Hepatocyte (in vitro differentiated cells): ENCODE data around the gene ARMC8. TPM values are rescaled to one million over a fixed set of nuclear protein-coding genes. Genes with fewer than 3 reads are reported as not detected.

Source experiments
- DNase-seq: peaks from one replicate; pipeline ENCODE4 v3.0.0-alpha.2; 2016; ENCODE audit warnings: low spot score
- H2AFZ ChIP-seq: fragments of 200-600 bp; sonication (generic); 2 replicates; pipeline ENCODE4 v1.6.0; 2016; ENCODE audit warnings: antibody characterized with exemption, mild to moderate bottlenecking
- H3K27ac ChIP-seq: fragments of 200-600 bp; sonication (generic); 2 replicates; pipeline ENCODE4 v1.5.1; 2016; ENCODE audit warnings: mild to moderate bottlenecking
- H3K27me3 ChIP-seq: fragments of 200-600 bp; sonication (generic); 2 replicates; pipeline ENCODE4 v1.6.1; 2016
- H3K36me3 ChIP-seq: fragments of 200-600 bp; sonication (generic); replicated peaks from 2 replicates; pipeline ENCODE4 v1.5.1; 2016; ENCODE audit warnings: low read depth; ENCODE audit not compliant: insufficient read depth
- H3K4me1 ChIP-seq: fragments of 200-600 bp; sonication (generic); 2 replicates; pipeline ENCODE4 v1.5.1; 2016; ENCODE audit warnings: mild to moderate bottlenecking, moderate library complexity; ENCODE audit not compliant: insufficient read depth
- H3K4me2 ChIP-seq: fragments of 200-600 bp; sonication (generic); 2 replicates; pipeline ENCODE4 v1.6.0; 2016
- H3K4me3 ChIP-seq: fragments of 200-600 bp; sonication (generic); 2 replicates; pipeline ENCODE4 v1.5.1; 2016; ENCODE audit warnings: mild to moderate bottlenecking
- H3K79me2 ChIP-seq: fragments of 200-600 bp; sonication (generic); 2 replicates; pipeline ENCODE4 v1.6.0; 2017; ENCODE audit warnings: mild to moderate bottlenecking
- H3K9me2 ChIP-seq: fragments of 200-600 bp; sonication (generic); replicated peaks from 2 replicates; pipeline ENCODE4 v1.6.0; 2017; ENCODE audit warnings: mild to moderate bottlenecking; ENCODE audit not compliant: insufficient read depth
- H3K9me3 ChIP-seq: fragments of 200-600 bp; sonication (generic); 2 replicates; pipeline ENCODE4 v1.5.1; 2016; ENCODE audit warnings: low read depth, mild to moderate bottlenecking
- H4K20me1 ChIP-seq: fragments of 200-600 bp; sonication (generic); 2 replicates; pipeline ENCODE4 v1.6.0; 2016; ENCODE audit warnings: mild to moderate bottlenecking; ENCODE audit not compliant: insufficient read depth, poor library complexity, severe bottlenecking
- CTCF ChIP-seq: fragments of 200-600 bp; sonication (generic); IDR thresholded peaks from 2 replicates; pipeline ENCODE4 v1.5.1; 2016; ENCODE audit warnings: antibody characterized with exemption, mild to moderate bottlenecking; ENCODE audit not compliant: poor library complexity
- EZH2 ChIP-seq: fragments of 200-600 bp; sonication (generic); IDR thresholded peaks from 2 replicates; pipeline ENCODE4 v1.6.1; 2016; ENCODE audit warnings: antibody characterized with exemption, mild to moderate bottlenecking, borderline replicate concordance
- EZH2phosphoT487 ChIP-seq: fragments of 200-600 bp; sonication (generic); IDR thresholded peaks from one replicate; pipeline ENCODE4 v1.6.1; 2018; ENCODE audit warnings: antibody characterized with exemption, mild to moderate bottlenecking, low read depth, moderate library complexity; ENCODE audit not compliant: unreplicated experiment, severe bottlenecking
- WGBS: methylation state at CpG from one replicate; pipeline ENCODE4 v1.1.6; 2016; ENCODE audit warnings: low lambda C conversion rate; ENCODE audit errors: missing lambda C conversion rate; 5-methylcytosine and 5-hydroxymethylcytosine counted together
- polyA plus RNA-seq: library from polyadenylated mRNA; unstranded; fragments of >200 nt; fragmentation: Nextera tagmentation; extraction: Ambion mirVana; gene quantifications from 2 replicates; pipeline ENCODE4 v1.2.1, GENCODE V29; 2016
- total RNA-seq: library from RNA; depleted of rRNA; stranded (reverse); fragments of >200 nt; gene quantifications from 2 replicates; pipeline ENCODE4 v1.2.3, GENCODE V29; 2014

ARMC8 gene
- total and polyA plus RNA-seq, 2 experiments from 2014 or later: 46.4 to 52.4 TPM

GRCh38 chr3:138303474-138303873 lies 116.4 kb downstream of the ARMC8 start:
- WGBS: 93% methylated on average over 6 of the region's 6 CpGs
- Histone ChIP-seq H3K27me3 (no peaks in the 10 kb centered on the region), H3K36me3 (no peaks in the 10 kb centered on the region), H3K4me2 (no peak overlapping the region), H3K79me2 (no peaks in the 10 kb centered on the region), H4K20me1 (no peaks in the 10 kb centered on the region), H3K27ac (no peak overlapping the region), H3K4me1 (no peaks in the 10 kb centered on the region), H3K4me3 (no peak overlapping the region), H3K9me3 (peaks cover 4% of the 10 kb centered on the region), H3K9me2 (no peaks in the 10 kb centered on the region), H2AFZ (no peak overlapping the region)
- TF ChIP-seq EZH2phosphoT487: no peak
- TF ChIP-seq EZH2: no peak
- TF ChIP-seq CTCF: no peak
- DNase-seq: no peak

GRCh38 chr3:138307899-138308298 lies 120.8 kb downstream of the ARMC8 start:
- TF ChIP-seq EZH2 (no peak), CTCF (no peak), EZH2phosphoT487 (no peak)
- no peak overlapping the region for H3K27ac ChIP-seq
- no peaks in the 10 kb centered on the region for H3K9me2 ChIP-seq
- no peak for DNase-seq
- no peaks in the 10 kb centered on the region for H3K4me1 ChIP-seq
- WGBS: 83% methylated on average over 5 of the region's 5 CpGs
- no peaks in the 10 kb centered on the region for H3K36me3 ChIP-seq
- no peaks in the 10 kb centered on the region for H3K79me2 ChIP-seq
- no peak overlapping the region for H3K4me2 ChIP-seq
- H3K27me3 ChIP-seq: no peaks in the 10 kb centered on the region
- no peaks in the 10 kb centered on the region for H4K20me1 ChIP-seq
- H3K9me3 ChIP-seq: peaks cover 11% of the 10 kb centered on the region
- H3K4me3 ChIP-seq: no peak overlapping the region
- H2AFZ ChIP-seq: no peak overlapping the region

GRCh38 chr3:138308783-138309182 lies 121.7 kb downstream of the ARMC8 start:
- Histone ChIP-seq H3K4me3 (no peak overlapping the region), H2AFZ (no peak overlapping the region), H3K36me3 (no peaks in the 10 kb centered on the region), H3K27ac (no peak overlapping the region), H3K9me2 (no peaks in the 10 kb centered on the region), H3K79me2 (no peaks in the 10 kb centered on the region), H3K9me3 (peaks cover 11% of the 10 kb centered on the region), H3K27me3 (no peaks in the 10 kb centered on the region), H3K4me1 (no peaks in the 10 kb centered on the region), H4K20me1 (no peaks in the 10 kb centered on the region), H3K4me2 (no peak overlapping the region)
- TF ChIP-seq EZH2phosphoT487 (no peak), EZH2 (no peak), CTCF (no peak)
- no peak for DNase-seq

GRCh38 chr3:138310494-138310893 lies 123.4 kb downstream of the ARMC8 start:
- Histone ChIP-seq H3K9me2 (no peaks in the 10 kb centered on the region), H4K20me1 (no peaks in the 10 kb centered on the region), H3K4me3 (no peak overlapping the region), H3K27ac (no peak overlapping the region), H3K9me3 (peaks cover 11% of the 10 kb centered on the region), H3K4me2 (no peak overlapping the region), H3K36me3 (no peaks in the 10 kb centered on the region), H3K4me1 (no peaks in the 10 kb centered on the region), H3K27me3 (no peaks in the 10 kb centered on the region), H2AFZ (no peak overlapping the region), H3K79me2 (no peaks in the 10 kb centered on the region)
- 81% methylated on average over 4 of the region's 4 CpGs for WGBS
- no peak for DNase-seq
- TF ChIP-seq EZH2 (no peak), CTCF (no peak), EZH2phosphoT487 (no peak)
